HG03354 (cell line): ENCODE measurements around the gene C5orf47.
A peak's percentile ranks its signal among the peaks of the same experiment; 100 is the strongest.

Experiments
- ATAC-seq: cut with Tn5 transposase; IDR thresholded peaks from one replicate; pipeline ENCODE4 v1.9.1; 2021; ENCODE audit warnings: mild to moderate bottlenecking; ENCODE audit not compliant: unreplicated experiment, poor library complexity, severe bottlenecking

The C5orf47 gene

DNA sequence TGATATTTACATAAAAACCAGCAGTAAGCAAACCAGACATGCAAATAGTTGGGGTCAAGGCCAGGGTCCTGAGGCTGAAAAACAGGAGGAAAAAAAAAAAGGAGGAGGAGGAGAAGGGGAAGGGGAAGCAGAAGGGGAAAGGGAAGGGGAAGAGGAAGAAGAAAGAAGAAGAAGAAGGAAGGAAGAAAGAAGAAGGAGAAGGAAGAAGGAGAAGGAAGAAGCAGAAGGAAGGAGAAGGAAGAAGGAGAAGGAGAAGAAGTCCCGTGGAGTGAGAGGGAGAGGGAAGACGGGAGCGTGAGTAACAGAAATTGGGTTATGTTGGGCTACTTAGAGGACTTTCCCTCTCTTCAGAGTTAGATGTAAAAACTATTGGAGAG is 31.9 kb downstream of the C5orf47 start:
- no peak for ATAC-seq

DNA sequence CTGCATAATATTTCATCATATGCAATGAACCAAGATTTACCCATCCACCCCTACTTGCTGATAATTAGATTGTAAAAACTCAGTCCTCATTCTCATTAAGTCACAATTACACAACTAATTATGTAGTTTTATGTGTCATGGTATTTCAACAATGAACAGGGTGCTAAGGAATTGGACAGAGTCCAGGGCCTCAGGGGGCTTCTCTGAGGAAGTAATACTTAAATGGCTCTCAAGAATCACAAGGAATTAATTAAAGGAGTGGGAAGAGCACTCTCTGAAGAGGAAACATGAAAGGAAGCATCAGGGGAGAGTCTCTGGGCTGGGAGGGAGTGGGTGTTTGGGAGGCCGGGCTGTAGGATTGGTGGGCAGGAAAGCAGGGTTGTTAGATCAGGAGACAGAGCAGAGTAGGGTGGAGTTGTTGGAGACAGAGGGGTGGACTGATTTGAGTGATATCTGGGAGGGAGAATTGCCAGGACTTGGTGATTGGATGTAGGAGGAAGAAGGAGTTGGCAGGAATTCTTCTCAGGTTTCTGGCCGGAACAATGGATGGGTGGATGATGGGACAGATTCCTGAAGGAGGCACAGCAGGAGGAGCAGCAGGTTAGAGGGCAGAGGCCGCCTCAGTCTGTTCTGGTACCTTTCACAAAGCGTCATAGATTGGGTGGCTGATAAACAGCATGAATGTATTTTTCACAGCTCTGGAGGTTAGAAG is 33.6 kb downstream of the C5orf47 start:
- ATAC-seq, result no peak

DNA sequence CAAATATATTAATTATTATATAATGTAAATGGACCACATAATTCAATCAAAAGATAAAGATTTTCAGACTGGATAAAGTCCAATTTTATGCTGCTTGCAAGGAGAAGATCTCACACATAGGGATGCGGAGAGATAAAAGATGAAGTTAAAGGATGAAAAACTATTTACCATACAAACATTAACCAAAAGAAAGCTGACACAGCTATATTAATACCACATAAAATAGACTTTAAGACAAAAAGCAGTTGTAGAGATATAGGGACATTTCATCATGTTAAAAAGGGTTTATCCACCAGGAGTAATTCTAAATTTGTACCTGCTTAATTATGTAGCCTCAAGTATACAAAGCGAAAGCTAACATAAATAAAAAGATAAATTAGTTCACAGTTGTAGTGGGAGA is 41.3 kb downstream of the C5orf47 start:
- no peak for ATAC-seq

DNA sequence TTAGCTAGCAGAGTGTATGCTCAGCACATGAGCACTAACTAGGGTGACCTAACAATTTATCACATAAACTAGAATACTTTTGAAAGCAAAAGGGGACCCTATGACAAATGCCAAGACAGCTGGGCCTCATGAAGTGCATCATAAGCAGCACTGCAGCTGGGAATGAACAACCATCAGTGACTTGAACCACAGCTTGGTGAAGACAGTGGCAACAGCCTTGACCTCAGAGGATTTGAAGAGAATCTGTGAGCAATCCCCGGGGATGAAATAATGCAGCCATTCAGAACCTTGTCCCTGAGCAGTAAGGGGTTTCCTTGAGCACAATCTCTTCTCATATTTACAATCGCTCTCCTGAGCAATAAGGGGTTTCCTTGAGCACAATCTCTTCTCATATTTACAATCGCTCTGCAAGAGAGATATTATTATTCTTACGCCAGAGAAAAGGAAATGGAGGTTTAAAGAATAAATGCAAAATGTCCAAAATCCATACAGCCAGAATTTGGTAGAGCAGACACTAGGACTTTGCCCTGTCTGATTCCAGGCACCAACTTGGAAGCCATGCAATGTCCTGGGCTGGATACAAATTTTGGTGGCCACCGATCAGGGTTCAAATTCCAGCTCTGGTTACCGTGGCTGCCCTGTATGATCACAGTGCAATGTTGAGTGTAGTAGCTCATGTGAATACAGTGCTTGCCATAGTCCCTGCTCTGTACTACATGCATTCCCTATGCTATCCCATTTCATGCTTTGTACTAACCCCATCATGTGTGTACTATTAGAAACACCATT is 55.7 kb downstream of the C5orf47 start:
- no peak for ATAC-seq

DNA sequence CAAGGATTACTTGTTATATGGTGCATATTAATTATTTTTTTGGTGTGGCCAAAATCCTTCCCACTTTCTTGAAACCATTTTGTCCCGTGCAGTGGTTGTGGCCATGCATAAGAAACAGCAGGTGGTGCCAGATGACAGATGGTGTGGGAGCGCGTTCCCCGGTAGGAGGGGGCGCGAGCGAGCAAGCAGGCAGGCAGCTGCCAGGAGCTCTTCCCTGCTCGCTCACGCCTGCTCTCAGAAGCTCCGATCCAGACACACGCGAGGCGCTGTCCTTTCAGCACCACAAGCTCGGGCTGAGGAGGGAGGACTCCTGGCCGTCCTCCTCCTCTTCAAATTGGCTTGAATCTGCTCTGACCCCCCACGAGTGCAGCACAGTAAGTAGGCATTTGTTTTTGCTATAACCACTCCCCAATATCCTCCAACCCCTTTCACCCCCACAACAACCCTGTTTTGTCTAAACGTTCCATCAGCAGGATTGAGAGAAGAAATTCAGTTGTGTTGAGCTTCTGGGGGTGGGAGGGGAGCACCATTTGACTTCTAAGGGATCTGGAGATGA is 56.6 kb downstream of the C5orf47 start, which contains the start of gene NSG2:
Gene NSG2, plus strand, starts transcription at position 237 of the 556 bp plus-strand sequence. CDS start 1,050 bp downstream, outside the sequence.
- peak; percentile 95 for ATAC-seq

DNA sequence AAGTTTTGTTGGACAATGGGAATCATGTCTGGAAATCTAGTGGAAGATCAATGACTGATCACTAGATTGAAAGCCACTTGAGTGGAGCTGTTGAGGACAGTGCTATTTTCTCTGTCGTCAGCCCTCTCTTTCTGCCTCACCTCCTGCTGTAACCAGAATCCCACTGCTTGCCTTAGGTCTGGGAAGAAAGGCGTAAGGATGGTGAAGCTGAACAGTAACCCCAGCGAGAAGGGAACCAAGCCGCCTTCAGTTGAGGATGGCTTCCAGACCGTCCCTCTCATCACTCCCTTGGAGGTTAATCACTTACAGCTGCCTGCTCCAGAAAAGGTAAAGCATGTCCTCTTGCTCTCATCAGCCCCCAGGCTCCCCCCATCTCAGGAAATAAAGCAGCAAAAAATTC is 57.6 kb downstream of the C5orf47 start:
- ATAC-seq, result no peak

DNA sequence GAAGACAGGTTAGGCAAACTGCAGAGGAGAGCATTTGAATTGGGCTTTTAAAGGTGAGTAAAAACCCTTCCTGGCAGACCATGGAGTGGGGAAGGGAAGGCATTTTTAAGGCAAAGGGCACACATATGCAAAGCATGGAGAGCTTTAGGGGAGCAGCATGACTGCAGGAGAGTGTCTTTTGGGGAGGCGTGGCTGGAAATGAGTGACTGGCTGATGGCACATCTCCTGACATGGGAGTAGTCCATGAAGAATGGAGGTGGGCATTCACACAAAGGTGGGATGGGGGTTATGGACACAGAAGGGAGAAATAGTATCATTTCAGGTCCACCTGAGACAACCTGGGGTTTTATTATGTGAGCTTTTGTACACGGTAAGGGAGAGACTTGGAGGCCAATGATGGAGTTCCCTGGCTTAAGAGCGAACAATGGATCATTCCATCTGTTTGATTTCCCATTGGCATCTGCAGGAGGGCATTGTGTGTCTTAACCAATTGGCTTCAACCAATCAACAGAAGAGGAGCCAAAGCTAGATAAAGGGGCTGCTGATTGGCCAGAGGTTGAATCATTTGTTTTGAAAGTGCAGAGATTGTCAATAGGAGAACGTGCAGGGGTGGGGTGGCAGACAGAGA is 58.6 kb downstream of the C5orf47 start:
- no peak for ATAC-seq

DNA sequence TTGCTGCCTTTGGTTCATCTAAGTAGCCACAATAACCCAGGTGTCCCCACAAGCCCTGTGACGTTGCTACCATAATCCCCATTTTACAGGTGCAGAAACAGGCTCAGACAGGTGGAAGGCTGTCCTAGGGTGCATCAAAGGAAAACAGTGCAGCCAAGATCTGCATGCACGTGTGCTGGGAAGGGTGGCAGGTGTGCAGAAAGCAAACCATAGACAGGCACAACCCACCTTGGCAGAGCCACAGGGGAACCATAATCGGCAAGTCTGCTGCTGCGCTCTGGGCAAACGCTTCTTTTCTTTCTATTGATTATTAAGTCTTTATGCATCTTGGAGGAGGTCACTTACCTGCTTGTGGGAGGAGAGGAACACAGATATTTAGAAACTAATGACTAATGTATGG is 63.7 kb downstream of the C5orf47 start:
- ATAC-seq, result no peak

DNA sequence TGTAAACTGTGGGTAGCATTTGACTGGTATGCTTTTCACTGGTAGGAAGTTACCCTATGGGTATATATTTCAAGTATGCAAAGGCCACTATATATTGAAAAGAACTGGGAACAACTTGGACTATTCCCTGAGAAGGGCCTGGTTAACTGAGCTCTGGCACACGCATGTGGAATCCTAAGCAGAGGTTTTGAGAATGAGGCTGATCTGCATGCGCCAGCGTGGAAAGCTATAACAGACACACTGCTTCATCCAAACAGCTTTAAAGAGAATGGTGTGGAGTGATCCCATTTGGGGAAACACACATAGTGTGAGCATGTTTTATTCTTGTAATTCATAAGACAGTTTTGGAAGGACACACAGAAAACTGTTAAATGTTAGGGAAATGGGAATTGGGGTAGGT is 64.9 kb downstream of the C5orf47 start:
- no peak for ATAC-seq
